Retinal pigment epithelial cell (primary cell): ENCODE measurements around the gene DNAJB1.

Experiments
- DNase-seq: peaks from one replicate; pipeline ENCODE4 v3.0.0-alpha.2; 2010; ENCODE audit warnings: low read depth
- H3K4me3 ChIP-seq: 2 replicates; pipeline ENCODE4 v1.5.1; 2011; ENCODE audit warnings: mild to moderate bottlenecking, low read length, control low read depth, moderate library complexity
- TF ChIP-seq, protein P1 (sequence below): conservative IDR thresholded peaks from 2 replicates; pipeline ENCODE4 v1.5.1; 2011; ENCODE audit warnings: low read depth, low read length, control low read depth, inconsistent platforms

Gene DNAJB1

DNA sequence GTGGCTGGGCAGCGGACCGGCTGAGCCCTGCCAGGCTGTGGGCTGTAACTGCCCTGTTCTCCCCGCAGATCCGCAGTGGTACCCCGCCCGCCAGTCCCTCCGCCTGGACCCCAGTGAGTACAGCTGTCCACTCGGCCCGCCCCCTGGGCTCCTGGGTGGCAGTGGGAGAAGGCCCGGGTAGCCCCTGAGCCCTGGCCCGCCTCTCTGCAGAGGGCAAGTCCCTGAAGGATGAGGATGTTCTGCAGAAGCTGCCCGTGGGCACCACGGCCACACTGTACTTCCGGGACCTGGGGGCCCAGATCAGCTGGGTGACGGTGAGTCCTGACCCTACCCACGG lies 45.4 kb upstream of the DNAJB1 start:
- TF ChIP-seq, protein P1, sequence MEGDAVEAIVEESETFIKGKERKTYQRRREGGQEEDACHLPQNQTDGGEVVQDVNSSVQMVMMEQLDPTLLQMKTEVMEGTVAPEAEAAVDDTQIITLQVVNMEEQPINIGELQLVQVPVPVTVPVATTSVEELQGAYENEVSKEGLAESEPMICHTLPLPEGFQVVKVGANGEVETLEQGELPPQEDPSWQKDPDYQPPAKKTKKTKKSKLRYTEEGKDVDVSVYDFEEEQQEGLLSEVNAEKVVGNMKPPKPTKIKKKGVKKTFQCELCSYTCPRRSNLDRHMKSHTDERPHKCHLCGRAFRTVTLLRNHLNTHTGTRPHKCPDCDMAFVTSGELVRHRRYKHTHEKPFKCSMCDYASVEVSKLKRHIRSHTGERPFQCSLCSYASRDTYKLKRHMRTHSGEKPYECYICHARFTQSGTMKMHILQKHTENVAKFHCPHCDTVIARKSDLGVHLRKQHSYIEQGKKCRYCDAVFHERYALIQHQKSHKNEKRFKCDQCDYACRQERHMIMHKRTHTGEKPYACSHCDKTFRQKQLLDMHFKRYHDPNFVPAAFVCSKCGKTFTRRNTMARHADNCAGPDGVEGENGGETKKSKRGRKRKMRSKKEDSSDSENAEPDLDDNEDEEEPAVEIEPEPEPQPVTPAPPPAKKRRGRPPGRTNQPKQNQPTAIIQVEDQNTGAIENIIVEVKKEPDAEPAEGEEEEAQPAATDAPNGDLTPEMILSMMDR, result no peak
- H3K4me3 ChIP-seq, result no peak overlapping the region
- no peak for DNase-seq

DNA sequence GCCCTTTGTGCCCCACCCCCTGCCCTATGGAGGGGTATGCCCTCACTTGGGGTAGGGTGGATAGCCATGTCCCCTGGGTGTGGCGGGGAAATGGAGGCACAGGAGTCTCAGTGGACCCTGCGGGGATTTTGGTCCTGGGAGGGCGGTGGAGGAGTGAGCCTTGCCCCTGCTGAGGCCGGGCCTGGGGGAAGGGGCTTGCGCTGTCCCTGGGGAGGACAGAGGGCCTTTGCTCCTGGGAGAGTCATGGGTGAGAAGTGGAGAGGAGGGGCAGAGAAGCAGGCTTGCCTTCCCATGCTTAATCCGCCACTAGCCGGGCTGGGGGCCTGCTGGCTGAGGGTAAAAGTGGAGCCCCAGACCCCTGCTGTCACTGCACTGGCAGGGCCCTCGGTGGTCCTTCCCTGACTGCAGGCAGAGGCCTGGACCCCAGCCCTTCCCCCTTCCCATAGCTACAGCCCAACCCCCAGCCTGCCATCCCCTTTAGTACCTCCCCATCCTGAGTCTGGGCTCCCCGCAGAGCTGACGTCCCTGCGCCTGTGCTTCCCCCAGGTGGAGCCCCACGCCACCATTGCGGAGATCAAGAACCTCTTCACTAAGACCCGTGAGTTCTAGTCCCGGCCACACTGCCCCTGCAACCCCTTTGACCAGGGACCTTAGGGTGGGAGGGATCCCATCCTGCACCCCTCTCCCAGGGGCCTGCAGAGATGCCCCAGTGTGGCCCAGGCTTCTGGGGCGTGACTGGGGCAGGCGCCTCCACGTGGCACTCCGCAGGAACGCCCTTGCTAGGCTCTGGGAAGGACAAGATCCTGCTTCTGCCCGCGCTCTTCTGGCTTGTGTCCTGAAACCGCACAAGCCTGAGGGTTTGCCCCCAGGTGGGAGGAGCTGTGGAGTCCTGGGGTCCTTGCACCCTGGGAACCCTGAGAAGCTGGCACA lies 44.7 kb upstream of the DNAJB1 start:
- no peak for DNase-seq
- TF ChIP-seq, protein P1, result no peak
- no peak overlapping the region for H3K4me3 ChIP-seq

DNA sequence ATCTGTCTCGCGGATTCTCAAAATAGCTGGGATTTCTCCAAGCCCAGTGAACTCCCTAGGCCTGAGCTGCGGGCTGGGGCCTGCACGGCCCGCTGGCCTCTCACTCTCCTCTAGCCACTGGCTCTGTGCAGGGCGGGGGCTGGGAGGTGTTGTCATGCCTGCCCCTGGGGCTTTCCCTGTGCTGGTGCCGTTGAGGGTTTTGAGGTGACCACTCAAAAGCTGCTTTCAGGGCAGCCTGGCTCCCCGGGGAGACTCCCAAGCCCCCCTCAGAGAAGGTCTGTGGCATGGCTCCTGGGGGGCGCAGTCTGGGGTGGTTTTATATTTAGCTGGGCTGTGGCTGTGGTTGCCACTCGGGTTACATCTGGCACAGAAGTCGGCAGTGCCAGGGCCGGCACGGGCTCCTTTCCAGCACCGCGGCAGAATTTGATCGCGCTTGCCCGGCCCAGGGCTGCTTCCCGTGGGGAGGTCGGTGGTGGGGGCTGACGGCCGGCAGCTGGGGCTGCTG lies 43.7 kb upstream of the DNAJB1 start:
- H3K4me3 ChIP-seq, result no peak overlapping the region
- no peak for DNase-seq
- TF ChIP-seq, protein P1, result no peak

DNA sequence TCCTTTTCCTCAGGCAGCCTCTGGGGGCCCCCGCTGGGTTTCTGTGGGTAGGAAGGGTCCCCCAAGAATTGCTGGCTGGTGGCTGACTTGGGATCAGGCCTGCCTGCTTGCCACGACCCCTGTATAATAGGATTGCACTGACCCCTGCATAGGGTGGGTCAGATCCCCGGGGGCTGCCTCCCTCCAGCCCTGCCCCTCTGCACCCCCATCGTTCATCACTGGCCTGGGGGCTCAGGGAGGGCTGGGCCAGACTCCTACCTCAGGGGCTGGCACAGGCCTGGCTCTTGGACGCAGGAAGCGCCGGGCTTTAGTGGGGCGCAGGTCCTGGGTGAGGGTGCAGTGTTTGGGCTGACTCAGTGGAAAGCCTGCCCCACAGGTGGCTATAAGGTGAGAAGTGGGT lies 43.1 kb upstream of the DNAJB1 start:
- H3K4me3 ChIP-seq, result no peak overlapping the region
- DNase-seq, result no peak
- TF ChIP-seq, protein P1, result no peak

DNA sequence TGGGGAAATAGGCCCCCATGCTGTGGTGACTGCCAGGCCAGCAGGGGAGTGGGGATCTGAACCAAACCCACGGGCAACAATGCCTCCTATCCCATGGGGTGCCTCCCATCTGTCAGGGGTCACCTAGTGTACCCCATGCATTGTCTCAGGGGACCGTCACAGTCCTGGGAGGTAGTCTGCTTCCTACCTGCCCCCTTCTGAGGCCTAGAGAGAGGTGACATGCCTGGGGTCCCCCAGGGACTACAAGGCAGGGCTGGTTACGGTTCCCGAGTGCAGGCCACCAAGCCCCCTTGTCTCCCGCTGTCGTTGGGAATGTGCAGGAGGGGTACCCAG lies 42.5 kb upstream of the DNAJB1 start:
- DNase-seq, result no peak
- TF ChIP-seq, protein P1, result no peak
- no peak overlapping the region for H3K4me3 ChIP-seq

DNA sequence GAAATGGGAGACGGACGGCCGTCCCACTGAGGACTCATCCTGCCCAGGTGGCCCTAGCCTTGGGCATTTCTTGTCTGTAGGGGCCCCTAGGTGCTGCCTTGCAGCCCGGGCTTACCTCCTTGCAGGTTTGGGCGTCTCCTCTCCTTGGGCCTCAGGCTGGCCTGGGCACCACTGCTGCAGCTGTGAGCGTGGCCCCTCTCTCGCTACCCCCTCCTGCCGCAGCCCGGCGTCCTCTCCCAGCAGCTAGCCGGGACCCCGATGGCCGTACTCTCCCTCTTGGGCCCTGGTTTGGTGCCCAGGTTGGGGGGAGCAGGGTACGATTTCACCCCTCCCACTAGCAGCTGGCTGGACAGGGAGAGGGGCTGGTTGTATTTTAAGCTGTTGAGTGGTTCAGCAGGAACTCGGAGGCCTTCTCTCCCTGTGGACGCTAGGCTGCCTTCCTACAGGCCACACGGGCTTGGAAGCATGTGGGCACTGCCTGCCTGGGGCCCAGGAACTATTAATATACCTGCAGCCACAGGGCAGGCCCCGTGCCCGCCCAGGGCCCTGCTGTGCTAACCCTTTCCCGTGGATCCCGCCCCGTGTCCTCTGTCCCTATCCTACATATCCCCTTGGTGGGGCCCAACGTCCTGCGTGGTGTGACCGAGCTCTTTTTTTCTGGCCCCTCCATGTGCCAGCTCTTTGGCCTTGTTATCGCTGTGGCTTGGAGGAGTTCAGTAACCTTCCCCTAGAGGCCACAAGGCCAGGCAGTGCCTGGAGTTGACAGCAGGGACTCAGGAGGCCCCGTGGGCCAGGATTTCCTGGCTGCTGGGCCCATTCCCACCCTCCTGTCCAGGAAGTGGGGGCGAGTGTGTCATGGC lies 41.9 kb upstream of the DNAJB1 start:
- H3K4me3 ChIP-seq, result no peak overlapping the region
- TF ChIP-seq, protein P1, result no peak
- DNase-seq, result no peak
